PC-9 (cell line): Measurements from ENCODE around the gene SLC25A1.

Source experiments
- CTCF ChIP-seq: fragments of 200-600 bp; sonication (generic); conservative IDR thresholded peaks from 2 replicates; pipeline ENCODE4 v1.6.1; 2017; ENCODE audit warnings: mixed run types, antibody characterized with exemption, mild to moderate bottlenecking, moderate library complexity
- EZH2 ChIP-seq: fragments of 200-600 bp; sonication (generic); IDR thresholded peaks from 2 replicates; pipeline ENCODE4 v1.8.0; 2017; ENCODE audit warnings: antibody characterized with exemption, low read depth

DNA sequence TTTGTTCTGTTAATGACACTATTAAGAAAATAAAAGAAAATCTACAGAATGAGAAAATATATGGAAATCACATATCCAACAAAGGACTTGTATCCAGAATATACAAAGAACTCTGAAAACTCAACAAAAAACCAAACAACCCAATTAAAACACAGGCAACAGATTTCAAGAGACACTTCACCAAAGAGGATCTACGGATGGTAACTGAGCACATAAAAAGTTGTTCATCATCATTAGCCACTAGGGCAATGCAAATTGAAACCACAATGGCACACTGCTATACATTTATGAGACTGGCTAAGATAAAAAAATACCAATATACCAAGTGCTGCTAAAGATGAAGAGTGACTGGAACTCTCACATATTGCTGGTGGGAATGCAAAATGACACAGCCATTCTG is 34.5 kb upstream of the SLC25A1 start:
- no peak for TF ChIP-seq EZH2
- TF ChIP-seq CTCF: no peak
